NAMALWA (cell line): Measurements from ENCODE around the gene NQO2.

Experiments
- DNase-seq: peaks from one replicate; pipeline ENCODE4 v3.0.0-alpha.2; 2015; ENCODE audit warnings: low spot score

The NQO2 gene

GRCh38 chr6:2999618-3000557, at the start of gene NQO2:
Gene NQO2, plus strand, starts transcription at chr6:2999894. Its CDS starts 6,659 bp downstream, at chr6:3006553.
- DNase-seq: peak; percentile 83

GRCh38 chr6:2950713-2951112, 49.0 kb upstream of the NQO2 start:
- no peak for DNase-seq

- DNase-seq: no peak
Measured at GRCh38 chr6:2951728-2952127, 48.0 kb upstream of the NQO2 start.

- peak; percentile 86 for DNase-seq
Measured at GRCh38 chr6:2952557-2953095, 47.1 kb upstream of the NQO2 start.

- no peak for DNase-seq
Measured at GRCh38 chr6:2953098-2953497, 46.6 kb upstream of the NQO2 start.

GRCh38 chr6:2956930-2957685, 42.6 kb upstream of the NQO2 start:
- DNase-seq: no peak

GRCh38 chr6:2957696-2958330, 41.9 kb upstream of the NQO2 start:
- no peak for DNase-seq

GRCh38 chr6:2958331-2958711, 41.4 kb upstream of the NQO2 start:
- DNase-seq: no peak

GRCh38 chr6:2958776-2959175, 40.9 kb upstream of the NQO2 start:
- DNase-seq: no peak

GRCh38 chr6:2959909-2960719, 39.6 kb upstream of the NQO2 start:
- DNase-seq: no peak

GRCh38 chr6:2960935-2961334, 38.8 kb upstream of the NQO2 start:
- no peak for DNase-seq

- no peak for DNase-seq
Measured at GRCh38 chr6:2961506-2961905, 38.2 kb upstream of the NQO2 start.

GRCh38 chr6:2962004-2962403, 37.7 kb upstream of the NQO2 start:
- no peak for DNase-seq

GRCh38 chr6:2962636-2963035, 37.1 kb upstream of the NQO2 start:
- DNase-seq: no peak

- no peak for DNase-seq
Measured at GRCh38 chr6:2963756-2964155, 35.9 kb upstream of the NQO2 start.

- no peak for DNase-seq
Measured at GRCh38 chr6:2964793-2965505, 34.7 kb upstream of the NQO2 start.

- DNase-seq: no peak
Measured at GRCh38 chr6:2966347-2966746, 33.3 kb upstream of the NQO2 start.

- DNase-seq: no peak
Measured at GRCh38 chr6:2967936-2968335, 31.8 kb upstream of the NQO2 start.

- DNase-seq: no peak
Measured at GRCh38 chr6:2968600-2969135, 31.0 kb upstream of the NQO2 start.

- no peak for DNase-seq
Measured at GRCh38 chr6:2969549-2969948, 30.1 kb upstream of the NQO2 start.
